Tibial artery (tissue), 4 donors: ENCODE data around the gene TRHDE.

Experiments used
- DNase-seq, 2 donors: peaks; one replicate each; pipeline ENCODE4 v3.0.0-alpha.2; 2019
- H3K27ac ChIP-seq, 2 donors: fragments of 200-600 bp; sonication (generic) in 1 of 2; 1 replicate in 1 of 2; 2 replicates in 1 of 2; pipeline ENCODE4 v1.5.1; 2018 to 2019; ENCODE audit warnings: mild to moderate bottlenecking in 1 of 2
- H3K27me3 ChIP-seq, 2 donors: fragments of 200-600 bp; sonication (generic) in 1 of 2; one replicate each; pipeline versions ENCODE4 v1.5.1 to v1.6.0; 2016 to 2019
- H3K36me3 ChIP-seq, 3 donors: fragments of 200-600 bp; sonication (generic) in 2 of 3; one replicate each; pipeline ENCODE4 v1.5.1; 2016 to 2019; ENCODE audit warnings: mild to moderate bottlenecking in 2 of 3
- H3K4me1 ChIP-seq, 4 donors: fragments of 200-600 bp; sonication (generic) in 2 of 4; 1 replicate in 3 of 4; 2 replicates in 1 of 4; pipeline ENCODE4 v1.5.1; 2016 to 2019
- H3K4me3 ChIP-seq, 2 donors: fragments of 200-600 bp; sonication (generic) in 1 of 2; 1 replicate in 1 of 2; 2 replicates in 1 of 2; pipeline ENCODE4 v1.5.1; 2018 to 2019; ENCODE audit warnings: mild to moderate bottlenecking in 2 of 2
- H3K9me3 ChIP-seq, 3 donors: fragments of 200-600 bp; sonication (generic) in 1 of 3; one replicate each; pipeline ENCODE4 v1.5.1; 2016 to 2019
- CTCF ChIP-seq, 2 experiments: fragments of 200-600 bp in 1 of 2; fragments of 450-650 bp in 1 of 2; IDR thresholded peaks; one replicate each; pipeline ENCODE4 v1.5.1; 2017 to 2019; ENCODE audit warnings: antibody characterized with exemption in 2 of 2, mild to moderate bottlenecking in 1 of 2, moderate library complexity in 1 of 2
- intact Hi-C: fragments of 100-400 bp; cut with DNase I; formaldehyde crosslinking; loops from one replicate; pipeline ENCODE4 v1.15.0; 2023; ENCODE audit warnings: low total_unique reads

TRHDE gene

GRCh38 chr12:72272091-72272661, at the start of gene TRHDE:
Gene TRHDE, plus strand, starts transcription at chr12:72272370. Its CDS starts 274 bp downstream, at chr12:72272644.
- H3K4me1 ChIP-seq: peaks cover 0 to 29% (median 18%) of the 10 kb centered on the region in 4 donors
- DNase-seq: peak; percentile 21 to 70
- H3K4me3 ChIP-seq: peak within 1 kb of the TSS; percentile 54 to 71
- intact Hi-C loops: no loop called here
- no peaks in the 10 kb centered on the region for H3K9me3 ChIP-seq
- H3K36me3 ChIP-seq: no peaks in the 10 kb centered on the region
- peaks cover 0 to 9% of the 10 kb centered on the region in 2 donors for H3K27me3 ChIP-seq
- no peak for TF ChIP-seq CTCF (IDR thresholded peaks at IDR 0.05)
- peak within 1 kb of the TSS; percentile 72 to 82 for H3K27ac ChIP-seq

GRCh38 chr12:72226510-72226909, 45.7 kb upstream of the TRHDE start:
- TF ChIP-seq CTCF (IDR thresholded peaks at IDR 0.05): no peak
- intact Hi-C loops: no loop called here
- H3K36me3 ChIP-seq: no peaks in the 10 kb centered on the region

GRCh38 chr12:72228424-72228823, 43.7 kb upstream of the TRHDE start:
- no peaks in the 10 kb centered on the region for H3K9me3 ChIP-seq
- no peaks in the 10 kb centered on the region for H3K27me3 ChIP-seq
- H3K4me1 ChIP-seq: peaks cover 0 to 16% (median 0%) of the 10 kb centered on the region in 4 donors
- no peak overlapping the region for H3K27ac ChIP-seq
- TF ChIP-seq CTCF (IDR thresholded peaks at IDR 0.05): no peak
- DNase-seq: no peak
- intact Hi-C loops: no loop called here
- no peak overlapping the region for H3K4me3 ChIP-seq
- no peaks in the 10 kb centered on the region for H3K36me3 ChIP-seq

More at GRCh38 chr12:72226510-72226909, 45.7 kb upstream of the TRHDE start:
- Histone ChIP-seq H3K9me3 (no peaks in the 10 kb centered on the region), H3K27me3 (no peaks in the 10 kb centered on the region), H3K4me3 (no peak overlapping the region), H3K27ac (no peak overlapping the region), H3K4me1 (peaks cover 0 to 14% (median 0%) of the 10 kb centered on the region in 4 donors)
- DNase-seq: no peak

GRCh38 chr12:72230589-72230988, 41.6 kb upstream of the TRHDE start:
- Histone ChIP-seq H3K36me3 (no peaks in the 10 kb centered on the region), H3K27me3 (no peaks in the 10 kb centered on the region), H3K4me3 (no peak overlapping the region), H3K9me3 (no peaks in the 10 kb centered on the region), H3K4me1 (peaks cover 0 to 16% (median 0%) of the 10 kb centered on the region in 4 donors), H3K27ac (no peak overlapping the region)
- TF ChIP-seq CTCF (IDR thresholded peaks at IDR 0.05): no peak
- intact Hi-C loops: no loop called here
- no peak for DNase-seq

GRCh38 chr12:72234886-72235285, 37.3 kb upstream of the TRHDE start:
- intact Hi-C loops: no loop called here
- peaks cover 0 to 16% (median 0%) of the 10 kb centered on the region in 4 donors for H3K4me1 ChIP-seq
- H3K27ac ChIP-seq: no peak overlapping the region
- no peak overlapping the region for H3K4me3 ChIP-seq
- H3K9me3 ChIP-seq: no peaks in the 10 kb centered on the region
- no peaks in the 10 kb centered on the region for H3K27me3 ChIP-seq
- TF ChIP-seq CTCF (IDR thresholded peaks at IDR 0.05): no peak
- H3K36me3 ChIP-seq: no peaks in the 10 kb centered on the region
- DNase-seq: no peak
